PC-3 (cell line): ENCODE results near the gene CNPY3. TPM values are rescaled to one million over a fixed set of nuclear protein-coding genes. Genes with fewer than 3 reads are reported as not detected.

Source experiments
- ATAC-seq: fragments of 200-7000 bp; cut with Tn5 transposase; 2 replicates; pipeline ENCODE4 v1.9.1; 2020; ENCODE audit warnings: mild to moderate bottlenecking, moderate library complexity
- BruUV-seq: library from RNA; stranded (reverse); fragments of 400-500 nt; replicated peaks from 2 replicates; lab custom pipeline; 2021; lab: Mats Ljungman, UMichigan
- CTCF ChIA-PET: fragments of 300-600 bp; sonication (Branson Sonifier 250); formaldehyde crosslinking; loops from one replicate; lab custom pipeline; 2022; ENCODE audit warnings: antibody characterized with exemption; lab: Charles Lee
- POLR2A ChIA-PET: fragments of 300-600 bp; sonication (Branson Sonifier 250); formaldehyde crosslinking; loops from one replicate; lab custom pipeline; 2022; ENCODE audit warnings: antibody characterized with exemption; ENCODE audit not compliant: unreplicated experiment; lab: Charles Lee
- DNase-seq: peaks from one replicate; pipeline ENCODE4 v3.0.0-alpha.2; 2015
- H2AFZ ChIP-seq: fragments of 300-600 bp; sonication (generic); 2 replicates; pipeline ENCODE4 v1.6.0; 2016; ENCODE audit warnings: antibody characterized with exemption, low read length
- H3F3A ChIP-seq: fragments of 300-600 bp; sonication (generic); one replicate; pipeline ENCODE4 v1.6.0; 2017; ENCODE audit warnings: antibody characterized with exemption, low read length, control low read depth, mild to moderate bottlenecking; ENCODE audit not compliant: unreplicated experiment
- H3K27ac ChIP-seq: fragments of 300-600 bp; sonication (generic); 2 replicates; pipeline ENCODE4 v1.5.1; 2016; ENCODE audit warnings: mild to moderate bottlenecking, low read length
- H3K27me3 ChIP-seq: fragments of 300-600 bp; sonication (generic); 2 replicates; pipeline ENCODE4 v1.6.1; 2016; ENCODE audit warnings: low read length, mixed read lengths
- H3K36me3 ChIP-seq: fragments of 300-600 bp; sonication (generic); 2 replicates; pipeline ENCODE4 v1.6.1; 2016; ENCODE audit warnings: low read depth, mixed run types, low read length, mixed read lengths
- H3K4me1 ChIP-seq: fragments of 300-600 bp; sonication (generic); 2 replicates; pipeline ENCODE4 v1.5.1; 2016; ENCODE audit warnings: low read length; ENCODE audit not compliant: insufficient read depth
- H3K4me2 ChIP-seq: fragments of 300-600 bp; sonication (generic); 2 replicates; pipeline ENCODE4 v1.6.0; 2016; ENCODE audit warnings: low read length
- H3K4me3 ChIP-seq: fragments of 300-600 bp; sonication (generic); 2 replicates; pipeline ENCODE4 v1.5.1; 2016; ENCODE audit warnings: mild to moderate bottlenecking, low read length, mixed read lengths
- H3K79me2 ChIP-seq: fragments of 300-600 bp; sonication (generic); 2 replicates; pipeline ENCODE4 v1.6.1; 2017; ENCODE audit warnings: low read length, mixed read lengths
- H3K9ac ChIP-seq: fragments of 300-600 bp; sonication (generic); 2 replicates; pipeline ENCODE4 v1.6.0; 2016; ENCODE audit warnings: mild to moderate bottlenecking, low read length
- H3K9me2 ChIP-seq: fragments of 300-600 bp; sonication (generic); replicated peaks from 2 replicates; pipeline ENCODE4 v1.6.1; 2016; ENCODE audit warnings: mixed run types, low read length, mixed read lengths
- H3K9me3 ChIP-seq: fragments of 300-600 bp; sonication (generic); 2 replicates; pipeline ENCODE4 v1.6.1; 2016; ENCODE audit warnings: low read length, mixed read lengths
- H4K20me1 ChIP-seq: fragments of 300-600 bp; sonication (generic); 2 replicates; pipeline ENCODE4 v1.6.1; 2016; ENCODE audit warnings: low read length, mixed read lengths
- EZH2 ChIP-seq: fragments of 300-600 bp; sonication (generic); IDR thresholded peaks from one replicate; pipeline ENCODE4 v1.6.1; 2017; ENCODE audit warnings: antibody characterized with exemption, mild to moderate bottlenecking, low read length; ENCODE audit not compliant: unreplicated experiment
- EZH2phosphoT487 ChIP-seq: fragments of 300-600 bp; sonication (generic); IDR thresholded peaks from 2 replicates; pipeline ENCODE4 v1.6.1; 2018; ENCODE audit warnings: mild to moderate bottlenecking, antibody characterized with exemption, low read length, borderline replicate concordance
- intact Hi-C: fragments of 100-400 bp; cut with micrococcal nuclease; formaldehyde crosslinking; loops from 2 replicates; pipeline ENCODE4 v1.9.0; 2023
- total RNA-seq: library from RNA; depleted of rRNA; stranded (reverse); fragments of >200 nt; gene quantifications from 2 replicates; pipeline ENCODE4 v1.2.3, GENCODE V29; 2014
- TF ChIP-seq, protein P1 (sequence below): fragments of 300-600 bp; sonication (generic); conservative IDR thresholded peaks from 2 replicates; pipeline ENCODE4 v1.5.1; 2017; ENCODE audit warnings: antibody characterized with exemption, low read depth, mild to moderate bottlenecking, low read length

CNPY3 gene
- total RNA-seq, 1 experiment from 2014 or later, result 37.5 TPM

DNA sequence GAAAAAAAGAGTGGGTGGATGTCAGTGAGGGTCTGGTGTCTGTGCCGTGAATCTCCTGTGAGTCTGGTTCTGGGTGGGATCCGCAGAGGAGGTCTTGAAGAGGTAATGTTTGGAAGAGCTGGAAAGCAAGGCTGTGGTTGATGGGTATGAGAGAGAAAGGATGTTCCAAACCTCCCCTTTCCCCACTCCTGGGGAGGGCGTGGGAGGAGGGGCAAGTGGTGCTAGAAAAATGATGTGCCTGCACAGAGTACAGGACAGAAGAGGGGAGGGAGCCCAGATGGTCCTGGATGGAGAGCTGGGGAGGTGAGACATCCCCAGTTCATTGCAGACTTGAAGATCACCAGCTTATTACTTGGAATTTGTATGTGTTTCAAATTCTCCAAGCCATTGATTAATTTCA lies 3.1 kb downstream of the CNPY3 start:
- no peaks in the 10 kb centered on the region for H3F3A ChIP-seq
- peaks cover 44% of the 10 kb centered on the region for H3K79me2 ChIP-seq
- no peaks in the 10 kb centered on the region for H4K20me1 ChIP-seq
- no TSS peak for BruUV-seq
- peaks cover 12% of the 10 kb centered on the region; the same call in 1 of the 2 replicates for H3K4me1 ChIP-seq
- peaks cover 21% of the 10 kb centered on the region; the same call in 1 of the 2 replicates for H3K36me3 ChIP-seq
- TF ChIP-seq, protein P1, sequence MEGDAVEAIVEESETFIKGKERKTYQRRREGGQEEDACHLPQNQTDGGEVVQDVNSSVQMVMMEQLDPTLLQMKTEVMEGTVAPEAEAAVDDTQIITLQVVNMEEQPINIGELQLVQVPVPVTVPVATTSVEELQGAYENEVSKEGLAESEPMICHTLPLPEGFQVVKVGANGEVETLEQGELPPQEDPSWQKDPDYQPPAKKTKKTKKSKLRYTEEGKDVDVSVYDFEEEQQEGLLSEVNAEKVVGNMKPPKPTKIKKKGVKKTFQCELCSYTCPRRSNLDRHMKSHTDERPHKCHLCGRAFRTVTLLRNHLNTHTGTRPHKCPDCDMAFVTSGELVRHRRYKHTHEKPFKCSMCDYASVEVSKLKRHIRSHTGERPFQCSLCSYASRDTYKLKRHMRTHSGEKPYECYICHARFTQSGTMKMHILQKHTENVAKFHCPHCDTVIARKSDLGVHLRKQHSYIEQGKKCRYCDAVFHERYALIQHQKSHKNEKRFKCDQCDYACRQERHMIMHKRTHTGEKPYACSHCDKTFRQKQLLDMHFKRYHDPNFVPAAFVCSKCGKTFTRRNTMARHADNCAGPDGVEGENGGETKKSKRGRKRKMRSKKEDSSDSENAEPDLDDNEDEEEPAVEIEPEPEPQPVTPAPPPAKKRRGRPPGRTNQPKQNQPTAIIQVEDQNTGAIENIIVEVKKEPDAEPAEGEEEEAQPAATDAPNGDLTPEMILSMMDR, result no peak
- TF ChIP-seq EZH2 (no peak), EZH2phosphoT487 (no peak)
- intact Hi-C loops, result no loop called here
- POLR2A ChIA-PET, result no interaction called here
- no peak overlapping the region for H3K4me2 ChIP-seq
- CTCF ChIA-PET, result no interaction called here
- no peak overlapping the region for H3K27ac ChIP-seq
- H3K4me3 ChIP-seq, result no peak overlapping the region
- DNase-seq, result no peak
- no peaks in the 10 kb centered on the region for H3K27me3 ChIP-seq
- ATAC-seq, result no peak
- H3K9ac ChIP-seq, result no peak overlapping the region
- H3K9me3 ChIP-seq, result no peaks in the 10 kb centered on the region
- no peak overlapping the region for H2AFZ ChIP-seq
- H3K9me2 ChIP-seq, result no peaks in the 10 kb centered on the region

DNA sequence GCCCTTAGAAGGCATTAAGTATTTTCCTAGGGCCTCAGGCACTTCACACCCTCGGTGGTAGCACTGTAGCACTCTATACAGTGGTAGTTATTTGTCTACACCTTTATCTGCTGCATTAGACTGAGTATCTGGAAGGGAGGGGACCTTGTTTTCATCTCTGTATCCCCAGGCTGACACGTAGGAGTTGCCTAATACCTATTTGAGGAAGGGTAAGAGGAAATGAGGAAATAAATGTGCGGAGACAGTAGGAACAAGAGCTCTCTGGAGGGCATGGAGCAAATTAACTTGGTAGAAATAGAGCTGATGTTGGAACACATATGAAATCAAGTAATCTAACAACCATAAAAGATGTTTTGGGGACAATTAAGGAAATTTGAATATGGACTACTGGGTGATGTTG lies 3.9 kb downstream of the CNPY3 start:
- Histone ChIP-seq H3K9me2 (no peaks in the 10 kb centered on the region), H3K27me3 (no peaks in the 10 kb centered on the region), H3K4me1 (peaks cover 12% of the 10 kb centered on the region; the same call in 1 of the 2 replicates), H3F3A (no peaks in the 10 kb centered on the region), H2AFZ (no peak overlapping the region), H3K79me2 (peaks cover 44% of the 10 kb centered on the region), H3K4me3 (no peak overlapping the region), H3K36me3 (peaks cover 21% of the 10 kb centered on the region; the same call in 1 of the 2 replicates), H4K20me1 (no peaks in the 10 kb centered on the region), H3K27ac (no peak overlapping the region), H3K9ac (no peak overlapping the region), H3K9me3 (no peaks in the 10 kb centered on the region), H3K4me2 (no peak overlapping the region)
- BruUV-seq, result no TSS peak
- no peak for DNase-seq
- ChIA-PET CTCF (no interaction called here), POLR2A (no interaction called here)
- intact Hi-C loops, result no loop called here
- ATAC-seq, result no peak
- TF ChIP-seq EZH2 (no peak), EZH2phosphoT487 (no peak)
- TF ChIP-seq, protein P1, result no peak

DNA sequence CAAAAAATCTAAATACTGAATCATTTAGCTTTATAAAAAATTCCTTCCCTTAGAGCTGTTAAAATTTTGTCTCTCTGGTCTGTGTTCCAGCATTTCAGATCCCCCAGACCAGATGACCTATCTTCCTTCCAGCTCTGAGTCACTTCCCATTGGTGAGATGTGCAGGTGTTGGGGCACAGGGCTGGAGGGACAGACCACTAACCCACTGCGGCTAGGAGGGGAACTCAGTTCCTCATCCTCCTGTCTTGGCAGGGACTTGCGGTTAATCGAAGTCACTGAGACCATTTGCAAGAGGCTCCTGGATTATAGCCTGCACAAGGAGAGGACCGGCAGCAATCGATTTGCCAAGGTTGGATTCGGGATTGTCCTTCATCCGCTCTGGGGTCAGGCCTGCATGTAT lies 6.0 kb downstream of the CNPY3 start:
- Histone ChIP-seq H4K20me1 (no peaks in the 10 kb centered on the region), H3K36me3 (peaks cover 21% of the 10 kb centered on the region; the same call in 1 of the 2 replicates), H3K27me3 (no peaks in the 10 kb centered on the region), H3F3A (no peaks in the 10 kb centered on the region), H3K4me1 (peaks cover 6% of the 10 kb centered on the region; the same call in 1 of the 2 replicates), H2AFZ (no peak overlapping the region), H3K4me3 (no peak overlapping the region), H3K9me3 (no peaks in the 10 kb centered on the region), H3K27ac (no peak overlapping the region), H3K9me2 (no peaks in the 10 kb centered on the region), H3K79me2 (peaks cover 37% of the 10 kb centered on the region), H3K4me2 (no peak overlapping the region), H3K9ac (no peak overlapping the region)
- ATAC-seq (no peak), DNase-seq (no peak)
- POLR2A ChIA-PET, result no interaction called here
- CTCF ChIA-PET, result no interaction called here
- BruUV-seq, result no TSS peak
- TF ChIP-seq, protein P1, result no peak
- no peak for TF ChIP-seq EZH2
- no peak for TF ChIP-seq EZH2phosphoT487
- intact Hi-C loops, result no loop called here
